Vagina (tissue), 2 donors: ENCODE measurements around the gene CCNB1IP1.

Experiments
- POLR2A ChIP-seq, 2 donors: fragments of 450-650 bp; IDR thresholded peaks; one replicate each; pipeline ENCODE4 v1.6.1; 2017; ENCODE audit warnings: antibody characterized with exemption in 2 of 2, mild to moderate bottlenecking in 2 of 2, moderate library complexity in 2 of 2
- POLR2AphosphoS5 ChIP-seq, 2 donors: sonication (generic); formaldehyde crosslinking; IDR thresholded peaks; one replicate each; pipeline ENCODE4 v1.9.0; 2017; ENCODE audit warnings: antibody characterized with exemption in 2 of 2, mild to moderate bottlenecking in 2 of 2, low read depth in 1 of 2; ENCODE audit not compliant: insufficient read depth in 1 of 2
- TF ChIP-seq, protein P1 (sequence below), 3 experiments: fragments of 450-650 bp in 2 of 3; fragments of 200-600 bp in 1 of 3; sonication (generic) in 1 of 3; IDR thresholded peaks; one replicate each; pipeline ENCODE4 v1.5.1; 2017 to 2019; ENCODE audit warnings: antibody characterized with exemption in 3 of 3, mild to moderate bottlenecking in 2 of 3, moderate library complexity in 2 of 3

DNA sequence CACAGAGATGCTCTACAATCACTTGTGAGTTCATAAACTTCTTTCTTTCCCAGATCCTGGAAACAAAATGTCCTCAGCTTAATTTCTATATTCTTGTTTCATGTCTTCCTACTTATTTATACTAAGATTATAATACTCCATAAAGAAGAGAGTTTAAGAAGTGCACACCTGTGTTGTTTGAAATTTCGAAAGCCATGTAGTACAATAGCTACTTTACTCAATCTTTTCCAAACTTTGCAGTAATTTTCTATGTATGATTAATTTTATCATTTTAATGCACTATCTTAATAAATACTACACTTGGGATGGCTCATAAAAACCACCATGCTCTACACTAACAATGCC lies 27.0 kb downstream of the CCNB1IP1 start:
- TF ChIP-seq, protein P1, sequence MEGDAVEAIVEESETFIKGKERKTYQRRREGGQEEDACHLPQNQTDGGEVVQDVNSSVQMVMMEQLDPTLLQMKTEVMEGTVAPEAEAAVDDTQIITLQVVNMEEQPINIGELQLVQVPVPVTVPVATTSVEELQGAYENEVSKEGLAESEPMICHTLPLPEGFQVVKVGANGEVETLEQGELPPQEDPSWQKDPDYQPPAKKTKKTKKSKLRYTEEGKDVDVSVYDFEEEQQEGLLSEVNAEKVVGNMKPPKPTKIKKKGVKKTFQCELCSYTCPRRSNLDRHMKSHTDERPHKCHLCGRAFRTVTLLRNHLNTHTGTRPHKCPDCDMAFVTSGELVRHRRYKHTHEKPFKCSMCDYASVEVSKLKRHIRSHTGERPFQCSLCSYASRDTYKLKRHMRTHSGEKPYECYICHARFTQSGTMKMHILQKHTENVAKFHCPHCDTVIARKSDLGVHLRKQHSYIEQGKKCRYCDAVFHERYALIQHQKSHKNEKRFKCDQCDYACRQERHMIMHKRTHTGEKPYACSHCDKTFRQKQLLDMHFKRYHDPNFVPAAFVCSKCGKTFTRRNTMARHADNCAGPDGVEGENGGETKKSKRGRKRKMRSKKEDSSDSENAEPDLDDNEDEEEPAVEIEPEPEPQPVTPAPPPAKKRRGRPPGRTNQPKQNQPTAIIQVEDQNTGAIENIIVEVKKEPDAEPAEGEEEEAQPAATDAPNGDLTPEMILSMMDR (IDR thresholded peaks at IDR 0.05), result no peak
- TF ChIP-seq POLR2A (IDR thresholded peaks at IDR 0.05), result no peak
- no peak for TF ChIP-seq POLR2AphosphoS5 (IDR thresholded peaks at IDR 0.05; ENCODE audit: insufficient read depth in 1 of 2, low read depth in 1 of 2)
